ENCODE data around the gene CDCP1. TPM values are rescaled to one million over a fixed set of nuclear protein-coding genes. Genes with fewer than 3 reads are reported as not detected.

CDCP1 gene
- total and polyA plus RNA-seq, 8 donors: 0.30 to 31.4 (median 0.57) TPM

DNA sequence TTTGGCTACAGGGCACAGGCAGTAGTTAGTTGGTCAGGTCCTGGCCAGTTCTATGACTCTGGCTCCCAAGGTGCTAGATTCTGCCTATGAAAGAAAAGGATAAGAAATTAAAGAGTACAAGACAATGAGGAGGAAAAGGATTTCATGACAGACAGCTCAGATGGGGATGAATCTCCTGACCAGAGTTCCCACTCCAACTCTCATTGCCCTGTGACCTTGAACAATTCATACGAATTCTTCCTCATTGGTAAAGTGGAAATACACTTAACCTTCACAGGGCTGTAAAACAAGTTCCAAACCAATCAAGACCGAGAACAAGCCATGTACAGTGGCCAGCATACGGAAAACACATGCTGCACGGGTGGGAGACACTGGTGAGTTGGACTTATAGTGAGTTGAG, 96.4 kb downstream of the CDCP1 start:
- intact Hi-C loops (cut with DNase I): no loop called here
- ATAC-seq: no peak
- no peak overlapping the region for H3K4me3 ChIP-seq

DNA sequence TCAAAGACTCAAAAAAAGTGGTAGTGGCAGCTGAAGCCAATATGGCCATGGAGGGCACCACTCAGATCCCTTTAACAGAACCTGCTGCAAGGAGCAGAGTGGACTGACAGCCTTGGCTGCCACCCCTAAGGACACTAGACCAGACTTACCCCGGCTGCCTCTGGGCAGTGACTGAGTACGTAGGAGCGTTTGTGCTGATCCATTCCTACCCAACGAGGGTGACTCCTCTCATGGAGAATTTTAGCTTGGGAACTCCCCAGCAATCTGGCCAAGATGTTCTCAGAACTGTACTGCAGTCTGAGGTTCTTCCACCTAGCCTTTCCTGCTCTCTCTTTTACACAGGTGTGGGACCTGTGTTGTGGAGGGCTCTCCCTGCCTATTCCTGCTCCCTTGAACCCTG, 97.9 kb downstream of the CDCP1 start:
- Histone ChIP-seq H3K27ac (no peak overlapping the region), H3K27me3 (no peaks in the 10 kb centered on the region), H3K4me3 (no peak overlapping the region), H3K4me1 (peaks cover 0 to 17% of the 10 kb centered on the region in 2 donors), H3K36me3 (no peaks in the 10 kb centered on the region), H3K9me3 (no peaks in the 10 kb centered on the region)
- intact Hi-C loops (cut with DNase I): no loop called here
- no peak for ATAC-seq
- DNase-seq: no peak
- no peak for TF ChIP-seq CTCF (IDR thresholded peaks at IDR 0.05)

More for the DNA sequence above, 96.4 kb downstream of the CDCP1 start:
- H3K27ac ChIP-seq: no peak overlapping the region
- no peaks in the 10 kb centered on the region for H3K9me3 ChIP-seq
- H3K4me1 ChIP-seq: peaks cover 0 to 18% of the 10 kb centered on the region in 2 donors
- TF ChIP-seq CTCF (IDR thresholded peaks at IDR 0.05): no peak
- H3K27me3 ChIP-seq: no peaks in the 10 kb centered on the region
- DNase-seq: no peak
- no peaks in the 10 kb centered on the region for H3K36me3 ChIP-seq

DNA sequence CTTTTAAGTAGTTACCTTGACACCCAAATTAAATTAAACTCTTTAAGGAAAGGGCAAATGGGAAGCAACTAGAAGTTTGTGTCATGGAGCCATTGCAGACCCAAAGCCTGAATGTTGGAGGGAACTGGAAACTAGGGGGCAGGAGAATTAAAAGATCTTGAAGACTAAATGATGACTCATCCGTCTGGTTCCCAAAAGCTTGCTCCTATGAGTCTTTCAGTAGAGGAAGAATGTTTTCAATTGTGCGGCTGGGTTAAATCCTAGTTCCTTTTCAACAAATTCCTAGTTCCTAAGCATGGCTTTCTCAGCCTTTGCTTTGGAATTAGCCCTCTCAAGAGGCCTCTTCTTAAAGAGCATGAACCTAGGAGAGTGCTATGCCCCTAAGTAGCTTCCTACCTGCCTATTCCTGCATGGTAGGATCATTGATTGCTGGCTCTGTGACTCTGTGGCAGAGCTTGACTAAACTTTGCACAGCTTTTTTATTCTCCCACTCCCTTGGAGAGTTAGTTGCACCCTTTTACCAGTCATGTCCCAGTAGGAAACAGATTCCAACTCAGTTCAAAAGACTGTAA, 102.4 kb downstream of the CDCP1 start:
- intact Hi-C loops (cut with DNase I): loop anchor here in 1 of 2 donors (5.0 kb wide), 1 partner anchor 168 kb away; no protein-coding TSS in a partner anchor
- peak overlapping the region; percentile 22 to 63 for H3K27ac ChIP-seq
- TF ChIP-seq CTCF (IDR thresholded peaks at IDR 0.05): no peak

DNA sequence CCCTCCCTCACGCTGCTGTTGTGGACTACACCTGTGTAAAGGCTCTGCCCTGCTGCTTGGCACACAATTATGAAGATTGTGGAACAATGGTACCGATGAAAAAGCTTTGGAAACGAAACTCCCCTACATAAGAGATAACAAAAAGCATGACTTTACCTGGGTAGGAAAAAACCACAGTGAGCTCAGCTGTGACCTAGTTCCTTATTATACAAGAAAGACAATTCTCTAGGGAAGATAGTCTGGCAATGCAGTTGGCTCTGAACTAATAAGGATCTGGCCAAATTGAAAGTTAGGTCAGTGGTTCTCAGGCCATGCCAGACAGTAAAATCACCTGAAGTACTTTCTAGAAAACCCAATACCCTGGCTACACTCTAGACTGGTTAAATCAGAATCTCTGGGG, 104.0 kb downstream of the CDCP1 start:
- Histone ChIP-seq H3K27me3 (no peaks in the 10 kb centered on the region), H3K27ac (no peak overlapping the region), H3K4me1 (peaks cover 0 to 49% of the 10 kb centered on the region in 2 donors), H3K36me3 (no peaks in the 10 kb centered on the region), H3K9me3 (no peaks in the 10 kb centered on the region), H3K4me3 (no peak overlapping the region)
- intact Hi-C loops (cut with DNase I): loop anchor here in 1 of 2 donors (5.0 kb wide), 1 partner anchor 170 kb away; no protein-coding TSS in a partner anchor
- DNase-seq: no peak
- no peak for ATAC-seq
- no peak for TF ChIP-seq CTCF (IDR thresholded peaks at IDR 0.05)

More for the DNA sequence above, 102.4 kb downstream of the CDCP1 start:
- H3K4me3 ChIP-seq: no peak overlapping the region
- no peaks in the 10 kb centered on the region for H3K27me3 ChIP-seq
- ATAC-seq: peak; percentile 39
- no peak for DNase-seq
- no peaks in the 10 kb centered on the region for H3K36me3 ChIP-seq
- no peaks in the 10 kb centered on the region for H3K9me3 ChIP-seq
- peaks cover 0 to 40% of the 10 kb centered on the region in 2 donors for H3K4me1 ChIP-seq

DNA sequence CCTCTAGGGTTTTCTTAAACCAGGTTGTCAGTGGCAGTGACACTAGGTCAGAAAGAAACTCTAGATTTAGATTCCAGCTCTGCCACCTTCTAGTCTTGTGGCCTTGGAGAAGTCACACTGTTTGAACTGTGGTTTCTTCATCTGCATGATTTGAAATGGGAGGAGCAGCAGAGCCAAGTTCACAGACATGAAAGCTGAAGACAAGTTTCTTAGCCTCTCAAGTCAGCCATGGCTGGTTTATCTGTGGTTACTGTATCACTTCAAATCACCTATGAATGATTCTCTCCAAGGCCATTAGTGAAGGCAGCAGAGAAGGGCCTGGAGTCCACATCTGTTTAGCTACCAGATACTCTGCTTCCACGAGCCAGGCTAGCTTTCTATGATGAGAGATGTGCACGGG, 104.5 kb downstream of the CDCP1 start:
- H3K27ac ChIP-seq: no peak overlapping the region
- intact Hi-C loops (cut with DNase I): loop anchor here in 1 of 2 donors (5.0 kb wide), 1 partner anchor 171 kb away; no protein-coding TSS in a partner anchor
- DNase-seq: no peak
- H3K27me3 ChIP-seq: no peaks in the 10 kb centered on the region
- no peak for TF ChIP-seq CTCF (IDR thresholded peaks at IDR 0.05)
- H3K4me3 ChIP-seq: no peak overlapping the region
- peaks cover 4 to 53% of the 10 kb centered on the region in 2 donors for H3K4me1 ChIP-seq
- H3K36me3 ChIP-seq: no peaks in the 10 kb centered on the region
- ATAC-seq: no peak
- no peaks in the 10 kb centered on the region for H3K9me3 ChIP-seq
